Neural cell (in vitro differentiated cells): ENCODE results near the gene RRP1.

Experiments
- CTCF ChIP-seq: fragments of 450-650 bp; IDR thresholded peaks from 2 replicates; pipeline ENCODE4 v1.5.1; 2014; ENCODE audit warnings: antibody characterized with exemption, mild to moderate bottlenecking, moderate library complexity; ENCODE audit not compliant: poor library complexity, severe bottlenecking
- POLR2AphosphoS5 ChIP-seq: IDR thresholded peaks from 2 replicates; pipeline ENCODE4 v1.6.1; 2012

GRCh38 chr21:43847301-43847700, 57.9 kb downstream of the RRP1 start:
- TF ChIP-seq CTCF = no peak
- no peak for TF ChIP-seq POLR2AphosphoS5
